Vagina (tissue), 2 donors: ENCODE data around the gene HSD17B4.
"Not testable (repeated sequence)": the region's sequence is repeated elsewhere in the genome, so short reads cannot be mapped to it uniquely, and the experiment has no call there.

Experiments
- POLR2A ChIP-seq, 2 donors: fragments of 450-650 bp; IDR thresholded peaks; one replicate each; pipeline ENCODE4 v1.6.1; 2017; ENCODE audit warnings: antibody characterized with exemption in 2 of 2, mild to moderate bottlenecking in 2 of 2, moderate library complexity in 2 of 2
- POLR2AphosphoS5 ChIP-seq, 2 donors: sonication (generic); formaldehyde crosslinking; IDR thresholded peaks; one replicate each; pipeline ENCODE4 v1.9.0; 2017; ENCODE audit warnings: antibody characterized with exemption in 2 of 2, mild to moderate bottlenecking in 2 of 2, low read depth in 1 of 2; ENCODE audit not compliant: insufficient read depth in 1 of 2
- TF ChIP-seq, protein P1 (sequence below), 3 experiments: fragments of 450-650 bp in 2 of 3; fragments of 200-600 bp in 1 of 3; sonication (generic) in 1 of 3; IDR thresholded peaks; one replicate each; pipeline ENCODE4 v1.5.1; 2017 to 2019; ENCODE audit warnings: antibody characterized with exemption in 3 of 3, mild to moderate bottlenecking in 2 of 3, moderate library complexity in 2 of 3

GRCh38 chr5:119428574-119428973 lies 23.7 kb upstream of the HSD17B4 start:
- not testable (repeated sequence) for TF ChIP-seq POLR2A (IDR thresholded peaks at IDR 0.05); POLR2AphosphoS5 (IDR thresholded peaks at IDR 0.05; ENCODE audit: insufficient read depth in 1 of 2, low read depth in 1 of 2)
- TF ChIP-seq, protein P1, sequence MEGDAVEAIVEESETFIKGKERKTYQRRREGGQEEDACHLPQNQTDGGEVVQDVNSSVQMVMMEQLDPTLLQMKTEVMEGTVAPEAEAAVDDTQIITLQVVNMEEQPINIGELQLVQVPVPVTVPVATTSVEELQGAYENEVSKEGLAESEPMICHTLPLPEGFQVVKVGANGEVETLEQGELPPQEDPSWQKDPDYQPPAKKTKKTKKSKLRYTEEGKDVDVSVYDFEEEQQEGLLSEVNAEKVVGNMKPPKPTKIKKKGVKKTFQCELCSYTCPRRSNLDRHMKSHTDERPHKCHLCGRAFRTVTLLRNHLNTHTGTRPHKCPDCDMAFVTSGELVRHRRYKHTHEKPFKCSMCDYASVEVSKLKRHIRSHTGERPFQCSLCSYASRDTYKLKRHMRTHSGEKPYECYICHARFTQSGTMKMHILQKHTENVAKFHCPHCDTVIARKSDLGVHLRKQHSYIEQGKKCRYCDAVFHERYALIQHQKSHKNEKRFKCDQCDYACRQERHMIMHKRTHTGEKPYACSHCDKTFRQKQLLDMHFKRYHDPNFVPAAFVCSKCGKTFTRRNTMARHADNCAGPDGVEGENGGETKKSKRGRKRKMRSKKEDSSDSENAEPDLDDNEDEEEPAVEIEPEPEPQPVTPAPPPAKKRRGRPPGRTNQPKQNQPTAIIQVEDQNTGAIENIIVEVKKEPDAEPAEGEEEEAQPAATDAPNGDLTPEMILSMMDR (IDR thresholded peaks at IDR 0.05), result not testable (repeated sequence)
